Right hindlimb (tissue), 1 donor: ENCODE data around the gene UQCRH.
"Not testable (repeated sequence)": the region's sequence is repeated elsewhere in the genome, so short reads cannot be mapped to it uniquely, and the experiment has no call there.

ENCODE experiments used
- DNase-seq: peaks from one replicate; pipeline ENCODE4 v3.0.0-alpha.2; 2018

Gene UQCRH

GRCh38 chr1:46300673-46301405, 2.7 kb upstream of the UQCRH start:
- DNase-seq = peak; percentile 48

GRCh38 chr1:46301406-46301807, 2.1 kb upstream of the UQCRH start:
- DNase-seq = no peak

- DNase-seq = peak; percentile 75
These were observed 1.5 kb upstream of the UQCRH start for GRCh38 chr1:46301808-46302640.

- DNase-seq = no peak
These were observed 859 bp upstream of the UQCRH start for GRCh38 chr1:46302641-46303037.

GRCh38 chr1:46303872-46304326, 401 bp downstream of the UQCRH start:
- DNase-seq = no peak

- DNase-seq = no peak
These were observed 2.6 kb downstream of the UQCRH start for GRCh38 chr1:46306159-46306530.

- no peak for DNase-seq
These were observed 6.1 kb downstream of the UQCRH start for GRCh38 chr1:46309401-46310159.

- no peak for DNase-seq
These were observed 6.8 kb downstream of the UQCRH start for GRCh38 chr1:46310321-46310720.

DNA sequence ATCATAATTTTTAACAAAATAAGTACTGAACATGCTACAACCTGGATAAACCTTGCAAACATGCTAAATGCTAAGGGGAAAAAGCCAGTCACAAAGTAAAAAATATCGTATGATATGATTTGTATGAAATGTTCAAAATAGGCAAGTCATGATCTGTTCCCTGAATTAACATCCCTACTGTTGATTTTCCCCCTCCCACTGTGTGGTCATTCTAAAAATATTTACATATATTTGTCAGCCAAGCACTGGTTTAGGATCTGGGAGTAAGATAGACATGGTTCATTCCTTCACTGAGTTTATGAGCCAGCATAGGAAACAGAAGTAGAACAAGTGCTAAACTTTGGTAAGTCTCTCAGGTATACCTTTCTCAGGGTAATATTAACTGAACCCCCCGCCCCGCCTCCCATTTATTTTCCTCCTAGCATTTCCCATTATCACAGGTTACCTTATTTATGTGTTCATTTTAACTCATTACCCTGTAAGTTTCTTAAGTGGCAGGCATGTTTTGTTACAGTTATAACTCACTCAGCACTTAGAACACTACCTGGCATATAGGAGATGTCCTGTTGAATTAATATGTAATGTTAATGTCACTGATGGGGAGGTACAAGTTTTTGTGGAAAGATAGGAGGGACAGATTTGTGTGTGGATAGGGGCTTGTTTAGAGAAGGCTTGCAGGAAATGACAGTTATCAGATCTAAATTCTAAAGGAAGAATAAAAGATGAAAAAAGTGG, 12.3 kb downstream of the UQCRH start:
- DNase-seq = no peak

DNA sequence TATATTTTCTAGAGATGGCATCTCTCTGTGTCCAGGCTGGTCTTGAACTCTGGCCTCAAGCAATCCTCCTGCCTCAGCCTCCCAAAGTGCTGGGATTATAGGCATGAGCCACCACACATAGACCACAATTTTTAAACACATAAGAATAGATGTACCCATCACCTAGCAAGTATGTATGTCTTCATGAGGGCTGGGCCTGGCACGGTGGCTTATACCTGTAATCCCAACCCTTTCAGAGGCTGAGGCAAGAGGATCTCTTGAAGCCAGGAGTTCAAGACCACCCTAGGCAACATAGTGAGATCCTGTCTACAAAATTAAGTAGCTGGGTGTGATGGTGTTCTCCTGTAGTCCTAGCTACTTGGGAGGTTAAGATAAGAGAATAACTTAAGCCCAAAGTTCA, 13.8 kb downstream of the UQCRH start:
- DNase-seq = no peak

- DNase-seq = not testable (repeated sequence)
These were observed 15.8 kb downstream of the UQCRH start for GRCh38 chr1:46319301-46319700.

GRCh38 chr1:46319960-46320914, 16.7 kb downstream of the UQCRH start:
- DNase-seq = not testable (repeated sequence)

DNA sequence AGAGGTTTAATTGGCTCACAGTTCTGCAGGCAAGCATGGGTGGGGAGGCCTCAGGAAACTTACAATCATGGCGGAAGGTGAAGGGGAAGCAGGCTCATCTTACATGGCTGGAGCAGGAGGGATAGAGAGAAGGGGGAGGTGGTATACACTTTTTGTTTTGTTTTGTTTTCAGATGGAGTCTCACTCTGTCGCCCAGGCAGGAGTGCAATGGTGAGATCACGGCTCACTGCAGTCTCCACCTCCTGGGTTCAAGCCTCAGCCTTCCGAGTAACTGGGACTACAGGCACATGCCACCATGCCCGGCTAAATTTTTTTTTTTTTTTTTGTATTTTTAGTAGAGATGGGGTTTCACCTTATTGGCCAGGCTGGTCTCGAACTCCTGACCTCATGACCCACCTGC, 18.7 kb downstream of the UQCRH start:
- DNase-seq = not testable (repeated sequence)

DNA sequence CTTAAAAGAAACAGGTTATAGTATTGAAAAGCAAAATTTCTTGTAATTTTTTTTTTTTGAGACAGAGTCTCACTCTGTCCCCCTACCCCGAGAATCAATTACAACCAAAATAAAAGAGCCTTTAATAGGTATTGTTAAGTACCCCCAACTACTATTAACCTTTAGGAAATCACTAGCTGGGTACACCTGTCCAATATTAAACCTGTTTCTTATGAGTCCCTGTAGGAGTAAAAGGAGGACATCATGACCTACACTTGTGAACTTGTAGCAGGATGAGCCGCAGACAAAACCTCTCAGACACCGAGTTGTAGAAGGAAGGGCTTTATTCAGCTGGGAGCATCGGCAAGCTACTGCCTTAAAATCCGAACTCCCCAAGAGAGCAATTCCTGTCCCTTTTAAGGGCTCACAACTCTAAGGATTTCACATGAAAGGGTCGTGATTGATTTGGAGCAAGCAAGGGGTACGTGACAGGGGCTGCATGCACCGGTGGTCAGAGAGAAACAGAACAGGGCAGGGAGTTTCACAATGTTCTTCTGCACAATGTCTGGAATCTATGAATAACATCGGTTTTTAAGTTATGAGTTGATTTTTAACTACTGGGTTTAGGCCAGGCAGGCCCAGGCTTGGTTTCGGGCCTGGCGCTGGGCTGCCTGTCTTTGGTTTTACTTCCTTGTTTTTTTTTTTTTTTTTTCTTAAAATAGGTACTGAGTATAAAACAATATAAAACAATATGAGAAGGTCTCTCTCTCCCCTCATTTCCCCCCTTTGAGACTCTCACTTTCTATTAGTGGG, 22.0 kb downstream of the UQCRH start:
- DNase-seq = not testable (repeated sequence)

DNA sequence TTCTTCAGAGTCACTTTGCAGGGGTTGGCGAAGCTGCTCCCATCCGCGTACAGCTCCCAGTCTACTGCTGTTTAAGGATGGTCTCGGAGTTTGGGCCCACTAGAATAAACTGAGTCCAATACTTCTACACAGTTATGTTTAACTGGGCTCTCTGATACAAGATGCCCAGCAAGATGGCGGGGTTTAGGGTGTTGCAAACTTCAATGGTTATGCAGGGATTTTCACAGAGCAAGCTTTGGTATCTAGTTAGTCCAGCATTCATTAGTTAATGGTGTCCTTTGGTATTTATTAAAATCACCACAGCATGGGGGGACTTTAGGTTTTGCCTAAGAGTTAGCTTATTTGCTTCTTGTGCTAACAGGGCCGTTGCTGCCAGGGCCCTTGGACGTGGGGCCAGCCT, 24.7 kb downstream of the UQCRH start:
- not testable (repeated sequence) for DNase-seq

DNA sequence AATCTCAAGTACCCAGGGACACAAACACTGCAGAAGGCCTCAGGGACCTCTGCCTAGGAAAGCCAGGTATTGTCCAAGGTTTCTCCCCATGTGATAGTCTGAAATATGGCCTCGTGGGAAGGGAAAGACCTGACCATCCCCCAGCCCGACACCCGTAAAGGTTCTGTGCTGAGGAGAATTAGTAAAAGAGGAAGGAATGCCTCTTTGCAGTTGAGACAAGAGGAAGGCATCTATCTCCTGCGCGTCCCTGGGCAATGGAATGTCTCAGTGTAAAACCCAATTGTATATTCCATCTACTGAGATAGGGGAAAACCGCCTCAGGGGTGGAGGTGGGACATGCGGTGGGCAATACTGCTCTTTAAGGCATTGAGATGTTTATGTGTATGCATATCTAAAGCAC, 26.3 kb downstream of the UQCRH start:
- not testable (repeated sequence) for DNase-seq

GRCh38 chr1:46330381-46330780, 26.9 kb downstream of the UQCRH start:
- not testable (repeated sequence) for DNase-seq

DNA sequence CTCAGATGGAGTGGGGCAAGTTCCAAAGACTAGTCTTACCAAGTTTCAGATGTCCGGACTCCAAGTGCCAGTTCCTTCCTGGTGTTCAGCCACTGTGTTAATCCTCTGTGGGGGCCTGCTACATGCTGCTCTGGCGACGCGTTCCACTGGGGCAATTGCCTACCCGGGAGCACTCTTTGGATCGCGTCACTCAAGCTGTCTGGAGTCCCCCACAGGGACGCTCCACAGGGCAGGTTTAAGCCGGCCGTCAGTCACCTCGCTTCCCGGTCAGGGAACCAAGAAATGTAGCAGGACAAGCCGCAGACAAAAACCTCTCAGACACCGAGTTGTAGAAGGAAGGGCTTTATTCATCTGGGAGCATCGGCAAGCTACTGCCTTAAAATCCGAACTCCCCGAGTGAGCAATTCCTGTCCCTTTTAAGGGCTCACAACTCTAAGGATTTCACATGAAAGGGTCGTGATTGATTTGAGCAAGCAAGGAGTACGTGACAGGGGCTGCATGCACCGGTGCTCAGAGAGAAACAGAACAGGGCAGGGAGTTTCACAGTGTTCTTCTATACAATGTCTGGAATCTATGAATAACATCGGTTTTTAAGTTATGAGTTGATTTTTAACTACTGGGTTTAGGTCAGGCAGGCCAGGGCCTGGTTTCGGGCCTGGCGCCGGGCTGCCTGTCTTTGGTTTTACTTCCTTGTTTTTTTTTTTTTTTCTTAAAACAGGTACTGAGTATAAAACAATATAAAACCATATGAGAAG, 28.5 kb downstream of the UQCRH start:
- not testable (repeated sequence) for DNase-seq

GRCh38 chr1:46333300-46334029, 30.0 kb downstream of the UQCRH start:
- DNase-seq = peak; percentile 24
